ENCODE data around the gene ITPR3.

Gene ITPR3

GRCh38 chr6:33704215-33705066 is 83.3 kb downstream of the ITPR3 start:
- DNase-seq: no peak

DNA sequence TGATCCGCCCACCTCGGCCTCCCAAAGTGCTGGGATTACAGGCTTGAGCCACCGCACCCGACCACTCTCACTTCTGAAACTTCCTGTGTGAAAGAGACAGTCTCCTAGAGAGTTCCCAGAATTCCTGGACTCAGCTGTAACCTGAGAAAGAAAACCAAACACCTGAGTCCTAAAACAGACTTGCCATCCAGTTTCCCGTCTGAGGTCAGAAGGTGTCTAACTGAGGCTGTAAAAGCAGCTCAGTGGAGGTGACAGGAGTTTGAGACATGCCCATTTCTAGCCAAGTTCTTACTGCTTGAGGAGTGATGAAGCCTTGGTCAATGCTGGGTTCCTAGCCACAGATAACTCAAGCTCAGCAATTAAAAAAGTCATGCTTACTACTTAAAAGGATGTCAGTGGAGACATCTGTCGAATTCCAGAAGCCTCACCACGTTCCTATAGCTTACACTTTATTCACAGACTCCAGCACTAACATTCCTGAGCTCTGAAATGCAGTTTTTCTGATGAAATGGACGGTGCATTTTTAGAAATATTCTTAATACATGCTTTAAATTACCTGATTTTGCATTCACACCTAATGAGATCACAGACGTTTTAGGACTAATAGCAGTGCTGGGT is 84.3 kb downstream of the ITPR3 start:
- no peak for DNase-seq

DNA sequence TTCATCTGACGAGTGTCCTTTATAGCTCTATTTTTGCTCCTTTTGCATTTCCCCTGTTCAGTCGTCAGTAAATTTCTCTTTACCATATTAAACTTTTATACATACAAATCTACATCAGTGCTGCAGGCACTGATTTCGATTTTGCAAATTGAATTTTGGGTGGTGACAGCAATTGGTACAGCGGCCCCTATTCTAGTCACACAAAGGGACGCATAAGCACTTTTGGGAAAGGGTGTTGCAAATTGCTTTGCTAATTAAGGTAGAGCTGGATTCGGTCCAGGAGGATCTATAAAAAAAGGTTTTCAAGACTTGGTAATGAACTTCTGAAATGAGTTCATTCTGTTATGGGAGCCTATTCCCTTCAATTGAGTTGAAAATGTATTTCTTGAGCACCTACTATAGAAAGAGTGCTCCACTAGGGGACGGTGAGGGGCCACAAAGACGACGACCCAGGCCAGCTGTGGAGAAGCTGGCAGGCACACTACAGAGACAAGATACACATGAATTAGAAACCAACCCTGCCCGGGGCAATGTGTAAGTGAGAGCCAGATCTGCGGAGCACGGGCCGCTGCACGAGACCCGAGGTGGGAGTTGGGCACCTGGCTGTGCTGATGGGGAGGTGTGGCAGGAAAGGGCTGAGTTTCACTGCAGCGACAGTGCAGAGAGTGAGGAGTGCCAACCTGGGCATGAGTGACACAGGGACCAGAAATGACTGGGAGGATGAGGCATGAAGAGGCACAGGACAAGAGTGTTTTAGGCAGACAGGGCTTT is 85.0 kb downstream of the ITPR3 start:
- no peak for DNase-seq

DNA sequence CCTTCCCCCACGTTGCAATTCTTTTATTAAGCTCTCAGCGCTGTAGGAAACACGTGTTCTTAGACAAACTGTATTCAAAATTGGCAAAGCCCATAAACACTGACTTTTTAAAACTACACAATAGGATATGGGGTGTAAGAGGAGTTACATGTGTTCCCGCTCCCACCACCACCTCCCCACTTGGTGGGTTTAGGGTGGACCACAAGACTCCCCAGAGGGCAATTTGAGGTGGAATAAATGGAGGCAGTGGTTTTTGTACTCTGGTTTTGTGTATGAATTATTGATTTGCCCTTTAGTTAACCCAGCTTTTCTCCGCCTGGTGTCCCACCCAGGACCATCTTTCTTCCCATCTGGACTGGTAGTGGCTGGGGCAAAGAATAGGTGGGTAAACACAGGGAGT is 86.6 kb downstream of the ITPR3 start:
- no peak for DNase-seq

DNA sequence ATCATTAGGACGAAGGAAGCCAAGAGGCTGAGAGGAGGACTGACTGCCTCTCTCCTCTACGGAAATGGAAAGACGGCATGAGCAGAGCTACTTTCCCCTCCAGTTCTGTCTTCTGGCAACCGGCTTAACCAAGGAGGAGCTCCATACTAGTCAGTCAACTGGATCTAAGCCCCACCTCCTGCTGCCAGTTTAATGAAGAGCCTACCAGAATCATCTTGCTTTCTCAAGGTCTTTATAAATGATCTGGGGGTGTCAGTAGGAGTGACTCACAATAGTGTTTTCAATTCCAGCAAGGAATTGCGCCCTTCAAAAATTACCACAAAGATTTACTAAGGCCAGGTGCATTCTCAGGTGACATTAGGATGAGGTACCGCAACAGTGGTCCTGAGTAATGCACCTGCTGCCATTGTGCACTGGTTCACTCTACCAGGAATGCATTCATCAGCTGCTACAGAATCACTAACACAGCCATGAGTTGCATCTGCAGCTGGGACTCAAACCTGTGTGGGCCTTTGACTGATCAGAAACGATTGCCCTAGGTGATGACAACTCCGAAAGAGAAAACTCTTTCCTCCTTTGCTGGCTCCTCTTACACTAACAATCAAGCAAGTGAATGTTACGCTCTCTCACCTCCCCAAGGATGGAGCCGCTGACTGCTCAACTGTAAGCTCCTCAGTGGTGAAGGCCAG is 87.5 kb downstream of the ITPR3 start:
- DNase-seq: no peak

GRCh38 chr6:33709605-33710295 is 88.6 kb downstream of the ITPR3 start:
- peak; percentile 43 to 73 for DNase-seq

GRCh38 chr6:33710296-33711121 is 89.4 kb downstream of the ITPR3 start:
- peak; percentile 61 to 74 for DNase-seq

DNA sequence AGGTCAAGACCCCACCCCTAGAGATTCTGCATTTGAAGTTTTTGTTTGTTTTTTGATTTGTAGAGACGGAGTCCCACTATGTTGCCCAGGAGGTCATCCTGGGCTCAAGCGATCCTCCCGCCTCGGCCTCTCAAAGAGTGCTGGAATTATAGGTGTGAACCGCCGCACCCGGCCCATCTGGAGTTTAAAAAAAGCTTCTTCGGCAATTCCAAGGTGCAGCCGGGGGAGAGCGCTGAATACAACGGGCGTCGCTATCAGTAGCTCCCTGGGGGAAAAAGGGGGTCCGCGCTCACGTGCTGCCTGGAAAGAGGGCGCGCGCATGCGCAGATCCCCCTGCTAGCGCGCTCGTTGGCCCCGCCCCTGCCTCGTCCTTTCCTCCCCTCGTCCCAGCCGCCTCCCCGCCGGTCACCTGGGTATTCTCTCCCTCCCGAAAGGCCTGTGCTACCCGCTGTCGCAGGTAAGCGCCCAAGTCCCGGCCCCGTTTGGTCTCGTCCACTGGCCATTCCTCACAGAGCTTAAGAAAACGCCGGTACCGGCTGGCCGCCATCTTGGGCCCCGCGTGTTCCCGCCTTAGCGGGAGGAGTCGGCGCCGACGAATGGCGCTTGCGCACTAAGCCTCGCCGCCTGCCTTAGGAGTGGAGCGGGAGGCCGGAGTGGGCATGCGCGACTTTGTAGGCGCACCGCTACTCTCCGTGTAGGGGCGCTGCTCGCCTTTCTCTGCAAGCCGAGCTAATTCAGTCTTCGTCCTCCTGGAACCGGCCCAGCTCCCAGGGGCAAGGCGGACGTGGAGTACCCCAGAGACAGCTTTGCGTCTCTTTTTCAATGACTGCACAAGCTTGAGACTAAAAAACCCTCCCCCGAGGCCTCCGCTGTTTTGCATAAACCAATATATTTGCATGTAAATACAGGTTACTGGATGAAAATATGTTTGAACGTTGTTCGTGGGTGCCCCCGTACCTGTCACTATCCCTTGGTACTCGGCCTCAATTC is 90.3 kb downstream of the ITPR3 start, which contains the start of gene UQCC2:
Gene UQCC2 (minus strand): TSS at position 561 of the 990 bp plus-strand sequence. CDS start 14 bp downstream, at position 547.
- peak; percentile 97 to 98 for DNase-seq

DNA sequence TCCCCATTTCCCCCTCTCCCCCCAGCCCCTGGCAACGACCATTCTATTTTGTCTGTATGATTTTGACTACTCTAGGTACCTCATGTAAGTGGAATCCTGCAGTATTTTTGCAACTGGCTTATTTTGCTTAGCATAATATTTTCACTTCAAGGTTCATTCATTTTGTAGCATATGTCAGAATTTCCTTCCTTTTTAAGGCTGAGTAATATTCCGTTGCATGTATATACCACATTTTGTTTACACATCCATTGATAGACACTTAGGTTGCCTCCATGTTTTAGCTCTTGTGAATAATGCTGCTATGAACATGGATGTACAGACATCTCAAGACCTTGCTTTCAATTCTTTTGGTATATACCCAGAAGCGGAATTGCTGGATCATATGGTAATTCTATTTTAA is 91.8 kb downstream of the ITPR3 start:
- DNase-seq: no peak

- DNase-seq: no peak
Observed at GRCh38 chr6:33713786-33714185, 92.7 kb downstream of the ITPR3 start.

GRCh38 chr6:33714385-33715040 is 93.4 kb downstream of the ITPR3 start:
- DNase-seq: peak in 1 of 2 experiments; percentile 68

DNA sequence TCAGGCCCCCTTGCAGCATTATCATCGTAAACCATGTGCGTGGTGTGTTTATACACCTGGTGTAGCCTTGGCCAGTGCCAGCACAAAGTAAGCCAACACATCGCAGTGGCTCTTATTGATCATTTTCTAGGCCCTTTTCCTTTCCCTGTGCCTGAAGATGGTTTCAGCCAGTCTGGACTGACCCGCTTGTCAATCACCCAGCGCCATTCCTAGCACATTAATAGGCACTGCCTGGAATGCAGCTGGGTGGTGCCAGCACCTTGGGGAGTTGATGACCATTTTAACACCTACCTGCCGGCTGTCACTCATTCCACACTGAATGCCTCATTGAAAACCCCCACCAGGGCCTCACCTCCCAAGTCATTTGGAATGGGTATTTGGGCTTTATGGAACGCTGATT is 95.3 kb downstream of the ITPR3 start:
- DNase-seq: no peak

GRCh38 chr6:33716890-33717632 is 95.9 kb downstream of the ITPR3 start:
- peak in 1 of 2 experiments; percentile 19 for DNase-seq

- DNase-seq: no peak
Observed at GRCh38 chr6:33717934-33718455, 96.9 kb downstream of the ITPR3 start.

- DNase-seq: no peak
Observed at GRCh38 chr6:33718713-33719112, 97.6 kb downstream of the ITPR3 start.

DNA sequence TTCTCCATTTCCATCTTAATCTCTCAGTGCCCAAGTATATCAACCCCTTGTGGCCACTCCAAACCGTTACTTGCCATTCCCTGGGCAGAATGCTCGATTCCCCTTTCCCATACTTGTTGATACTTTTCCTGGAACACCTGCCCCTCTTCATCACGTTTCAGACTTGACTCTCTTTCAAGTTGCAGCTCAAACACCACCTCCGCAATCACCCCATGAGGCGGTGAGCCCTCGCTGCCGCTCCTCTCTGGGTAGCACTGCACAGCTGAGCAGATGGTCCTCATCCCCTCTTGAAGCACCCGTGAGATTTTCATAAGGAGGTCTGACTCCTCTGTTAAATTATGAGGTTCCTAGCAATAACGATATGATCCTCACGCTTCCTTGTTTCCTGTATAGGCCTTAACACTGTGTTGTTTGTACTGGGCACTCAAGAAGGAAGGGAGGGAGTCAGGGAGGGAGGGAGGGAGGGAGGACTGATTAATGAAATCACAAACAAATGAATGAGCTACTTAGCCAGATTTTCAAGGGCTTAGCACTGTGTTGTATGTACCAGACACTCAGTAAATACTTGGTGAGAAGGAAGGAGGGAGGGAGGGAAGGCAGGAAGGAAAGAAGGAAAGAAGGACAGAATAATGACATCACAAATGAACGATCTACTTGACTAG is 98.3 kb downstream of the ITPR3 start:
- peak; percentile 97 to 99 for DNase-seq

- no peak for DNase-seq
Observed at GRCh38 chr6:33720998-33721397, 99.9 kb downstream of the ITPR3 start.

GRCh38 chr6:33721508-33721907 is 100.4 kb downstream of the ITPR3 start:
- DNase-seq: no peak
